Measurements from ENCODE around the gene SRBD1.

SRBD1 gene

DNA sequence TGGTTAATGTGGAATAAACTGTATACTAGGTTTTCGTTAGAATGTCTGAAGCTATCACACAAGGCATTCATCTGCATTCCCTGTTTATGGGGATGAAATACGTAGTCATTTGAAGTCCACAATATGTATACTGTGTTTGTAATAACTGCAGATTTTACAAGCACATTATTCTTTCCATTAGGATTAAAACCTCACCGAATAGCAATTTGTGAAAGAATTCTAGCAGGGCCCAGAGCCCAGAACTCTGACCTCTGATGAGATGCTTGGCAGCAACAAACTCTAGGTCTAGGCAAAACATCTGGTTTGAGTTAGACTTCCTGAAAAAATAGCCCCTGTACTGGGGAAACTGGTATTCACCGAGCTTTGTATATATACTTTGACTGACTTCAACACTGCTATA lies 158.2 kb downstream of the SRBD1 start:
- TF ChIP-seq, protein P1, sequence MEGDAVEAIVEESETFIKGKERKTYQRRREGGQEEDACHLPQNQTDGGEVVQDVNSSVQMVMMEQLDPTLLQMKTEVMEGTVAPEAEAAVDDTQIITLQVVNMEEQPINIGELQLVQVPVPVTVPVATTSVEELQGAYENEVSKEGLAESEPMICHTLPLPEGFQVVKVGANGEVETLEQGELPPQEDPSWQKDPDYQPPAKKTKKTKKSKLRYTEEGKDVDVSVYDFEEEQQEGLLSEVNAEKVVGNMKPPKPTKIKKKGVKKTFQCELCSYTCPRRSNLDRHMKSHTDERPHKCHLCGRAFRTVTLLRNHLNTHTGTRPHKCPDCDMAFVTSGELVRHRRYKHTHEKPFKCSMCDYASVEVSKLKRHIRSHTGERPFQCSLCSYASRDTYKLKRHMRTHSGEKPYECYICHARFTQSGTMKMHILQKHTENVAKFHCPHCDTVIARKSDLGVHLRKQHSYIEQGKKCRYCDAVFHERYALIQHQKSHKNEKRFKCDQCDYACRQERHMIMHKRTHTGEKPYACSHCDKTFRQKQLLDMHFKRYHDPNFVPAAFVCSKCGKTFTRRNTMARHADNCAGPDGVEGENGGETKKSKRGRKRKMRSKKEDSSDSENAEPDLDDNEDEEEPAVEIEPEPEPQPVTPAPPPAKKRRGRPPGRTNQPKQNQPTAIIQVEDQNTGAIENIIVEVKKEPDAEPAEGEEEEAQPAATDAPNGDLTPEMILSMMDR (IDR thresholded peaks at IDR 0.05; ENCODE audit: low read depth, low read length, missing control alignments), result no peak
- DNase-seq (ENCODE audit: low read depth), result no peak
- H3K4me3 ChIP-seq (ENCODE audit: low read depth, low read length), result no peak overlapping the region

DNA sequence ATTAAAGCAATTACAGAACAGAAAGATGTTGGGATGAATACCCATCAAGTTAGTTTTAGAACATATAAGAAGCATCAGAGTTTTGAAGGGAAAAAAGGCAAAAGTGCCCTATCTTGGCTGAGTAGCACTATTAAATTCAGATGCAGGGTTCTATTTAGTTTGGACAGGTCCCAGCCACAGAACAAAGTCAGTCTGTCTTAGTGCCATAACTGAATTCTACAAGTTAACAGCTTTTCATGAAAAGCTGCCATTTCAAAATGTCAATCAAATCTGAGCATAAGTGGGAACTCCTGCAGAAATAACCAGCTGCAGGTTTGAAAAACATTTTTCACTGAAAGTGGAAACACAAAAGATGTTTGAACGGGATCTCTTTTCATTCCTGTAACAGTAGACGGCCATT lies 160.4 kb downstream of the SRBD1 start:
- no peak overlapping the region for H3K4me3 ChIP-seq (ENCODE audit: low read depth, low read length)
- TF ChIP-seq, protein P1 (IDR thresholded peaks at IDR 0.05; ENCODE audit: low read depth, low read length, missing control alignments), result no peak
- DNase-seq (ENCODE audit: low read depth), result no peak

DNA sequence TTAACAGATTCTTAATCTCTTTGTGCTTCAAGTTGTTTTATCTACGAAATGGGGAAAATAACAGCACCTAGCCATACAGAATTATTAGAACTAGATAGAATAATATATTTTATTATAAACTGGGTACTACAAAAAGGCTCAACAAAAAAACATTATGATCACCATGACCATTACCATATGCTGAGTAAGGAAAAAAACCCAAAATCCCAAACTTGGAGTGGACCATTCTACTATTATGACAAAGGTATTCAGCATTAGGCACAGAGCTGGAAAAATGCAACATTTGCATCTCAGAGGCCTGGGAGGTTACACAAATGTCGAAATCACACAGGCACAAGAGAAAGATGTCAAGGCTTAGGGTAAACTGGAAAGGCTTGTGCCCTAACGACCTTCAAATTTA lies 162.8 kb downstream of the SRBD1 start:
- TF ChIP-seq, protein P1 (IDR thresholded peaks at IDR 0.05; ENCODE audit: low read depth, low read length, missing control alignments), result no peak
- no peak overlapping the region for H3K4me3 ChIP-seq (ENCODE audit: low read depth, low read length)
- no peak for DNase-seq (ENCODE audit: low read depth)

DNA sequence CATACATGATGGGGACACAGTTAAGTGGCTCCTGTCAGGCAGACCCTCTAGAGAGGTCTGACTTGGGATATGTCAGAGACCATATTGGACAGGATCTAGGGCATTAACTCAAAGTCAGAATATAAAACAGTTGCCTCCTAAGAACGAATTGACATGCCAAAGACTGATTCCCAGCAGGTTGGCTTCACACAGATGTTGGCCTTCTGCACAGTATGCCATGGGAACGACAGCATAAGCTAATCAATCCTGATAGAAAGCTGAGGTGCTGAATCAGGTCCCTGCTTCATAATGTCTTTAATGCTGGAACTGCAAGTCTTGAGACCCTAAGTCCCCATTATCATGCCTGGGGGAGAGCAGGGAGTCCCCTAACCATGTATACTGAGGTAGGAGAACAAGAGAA lies 165.1 kb downstream of the SRBD1 start:
- no peak for DNase-seq (ENCODE audit: low read depth)
- TF ChIP-seq, protein P1 (IDR thresholded peaks at IDR 0.05; ENCODE audit: low read depth, low read length, missing control alignments), result no peak
- H3K4me3 ChIP-seq (ENCODE audit: low read depth, low read length), result no peak overlapping the region

DNA sequence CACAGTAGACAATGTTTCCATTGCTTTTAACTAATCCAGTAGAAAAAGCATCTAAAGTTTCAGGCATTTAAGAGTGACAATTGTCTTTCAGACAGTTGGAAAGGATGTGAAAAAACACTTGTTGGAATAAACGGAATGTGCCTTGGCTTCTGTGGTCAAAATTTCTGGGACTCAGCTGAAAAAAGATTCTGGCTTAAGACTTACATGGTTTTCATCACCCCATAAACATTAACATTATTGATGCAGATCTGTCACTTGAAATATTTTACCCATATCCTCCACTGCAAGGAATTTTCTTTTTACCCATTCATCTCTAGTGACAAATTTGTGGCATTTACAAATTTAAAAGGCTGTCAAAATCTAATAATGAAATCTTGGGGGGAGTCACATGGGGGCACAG lies 166.0 kb downstream of the SRBD1 start:
- TF ChIP-seq, protein P1 (IDR thresholded peaks at IDR 0.05; ENCODE audit: low read depth, low read length, missing control alignments), result no peak
- no peak overlapping the region for H3K4me3 ChIP-seq (ENCODE audit: low read depth, low read length)
- DNase-seq (ENCODE audit: low read depth), result no peak

DNA sequence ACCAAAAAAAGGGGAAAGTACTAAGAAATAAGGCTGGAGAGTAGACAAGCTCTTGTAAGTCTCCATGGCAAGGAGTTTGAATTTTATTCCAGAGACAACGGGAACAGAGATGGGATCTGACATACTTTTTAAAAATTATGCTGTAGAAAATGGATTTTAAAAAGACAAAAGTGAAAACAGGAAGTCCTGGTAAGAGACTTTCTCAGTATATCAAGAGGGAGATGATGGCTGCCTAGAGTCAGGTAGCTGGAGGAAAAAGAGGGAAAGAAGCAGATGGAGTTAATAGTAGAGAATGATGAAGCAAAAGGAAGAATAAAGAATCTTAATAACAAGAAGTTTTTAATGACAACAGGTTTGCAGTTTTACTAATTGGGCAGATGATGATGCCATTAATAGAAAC lies 168.1 kb downstream of the SRBD1 start:
- TF ChIP-seq, protein P1 (IDR thresholded peaks at IDR 0.05; ENCODE audit: low read depth, low read length, missing control alignments), result no peak
- H3K4me3 ChIP-seq (ENCODE audit: low read depth, low read length), result no peak overlapping the region
- DNase-seq (ENCODE audit: low read depth), result no peak

DNA sequence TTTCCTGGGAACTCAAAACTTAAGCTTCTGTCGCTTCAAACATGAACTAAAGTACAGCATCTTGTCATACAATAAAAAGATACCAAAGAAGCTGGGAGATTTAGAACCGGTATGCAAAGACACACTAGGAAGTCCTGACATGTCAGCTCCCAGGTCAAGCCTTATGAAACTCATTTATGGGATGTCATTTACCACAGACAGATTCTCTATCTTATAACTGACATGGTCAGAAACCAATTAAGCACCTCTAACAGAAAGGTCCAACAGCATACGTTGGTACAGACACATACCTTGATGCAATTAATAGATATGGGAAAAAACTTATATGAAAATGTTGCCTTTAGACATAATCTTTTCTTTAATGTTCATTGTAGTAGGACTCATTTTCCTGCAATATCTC lies 169.0 kb downstream of the SRBD1 start:
- TF ChIP-seq, protein P1 (IDR thresholded peaks at IDR 0.05; ENCODE audit: low read depth, low read length, missing control alignments), result no peak
- no peak overlapping the region for H3K4me3 ChIP-seq (ENCODE audit: low read depth, low read length)
- DNase-seq (ENCODE audit: low read depth), result no peak

All from GM12864 (cell line).